SK-N-SH treated with all-trans-retinoic acid at 6 μM for 48 hours (cell line): ENCODE results near the gene KLF11.
A peak's percentile ranks its signal among the peaks of the same experiment; 100 is the strongest.

Source experiments
- ATAC-seq: fragments of 200-7000 bp; cut with Tn5 transposase; 3 replicates; pipeline ENCODE4 v1.9.1; 2020; ENCODE audit warnings: mild to moderate bottlenecking, moderate library complexity
- ARNTL ChIP-seq: fragments of 450-650 bp; formaldehyde crosslinking; IDR thresholded peaks from 2 replicates; pipeline ENCODE4 v1.5.0; 2020; ENCODE audit warnings: low read depth, mild to moderate bottlenecking, moderate library complexity, borderline replicate concordance
- BACH2 ChIP-seq: fragments of 250-450 bp; sonication (Bioruptor Pico); IDR thresholded peaks from 2 replicates; pipeline ENCODE4 v1.9.0; 2021; ENCODE audit warnings: mild to moderate bottlenecking, borderline replicate concordance
- CREB5 ChIP-seq: fragments of 250-450 bp; sonication (Bioruptor Pico); IDR thresholded peaks from 2 replicates; pipeline ENCODE4 v1.5.1; 2020; ENCODE audit warnings: low read depth, mild to moderate bottlenecking, moderate library complexity
- CSDC2 ChIP-seq: fragments of 250-450 bp; sonication (Bioruptor Pico); IDR thresholded peaks from 2 replicates; pipeline ENCODE4 v1.5.0; 2020; ENCODE audit warnings: mild to moderate bottlenecking, moderate library complexity
- CSRNP3 ChIP-seq: fragments of 250-450 bp; sonication (Bioruptor Pico); IDR thresholded peaks from 2 replicates; pipeline ENCODE4 v1.5.1; 2021; ENCODE audit warnings: mild to moderate bottlenecking, moderate library complexity
- ESRRG ChIP-seq: fragments of 250-450 bp; sonication (Bioruptor Pico); IDR thresholded peaks from 2 replicates; pipeline ENCODE4 v1.6.1; 2021; ENCODE audit warnings: mild to moderate bottlenecking
- GLIS3 ChIP-seq: fragments of 250-450 bp; sonication (Bioruptor Pico); IDR thresholded peaks from 2 replicates; pipeline ENCODE4 v1.5.0; 2020; ENCODE audit warnings: mild to moderate bottlenecking, moderate library complexity
- ISL1 ChIP-seq: fragments of 250-450 bp; sonication (Bioruptor Pico); IDR thresholded peaks from 2 replicates; pipeline ENCODE4 v2.1.2; 2022; ENCODE audit warnings: mild to moderate bottlenecking, moderate library complexity
- OSR1 ChIP-seq: fragments of 250-450 bp; sonication (Bioruptor Pico); IDR thresholded peaks from 2 replicates; pipeline ENCODE4 v1.8.0; 2022; ENCODE audit warnings: moderate library complexity, mild to moderate bottlenecking, inconsistent platforms
- POU6F1 ChIP-seq: fragments of 250-450 bp; sonication (Bioruptor Pico); IDR thresholded peaks from 2 replicates; pipeline ENCODE4 v1.8.0; 2021; ENCODE audit warnings: low read depth, mild to moderate bottlenecking, moderate library complexity, borderline replicate concordance
- PPARA ChIP-seq: fragments of 250-450 bp; sonication (Bioruptor Pico); IDR thresholded peaks from 2 replicates; pipeline ENCODE4 v1.5.0; 2020; ENCODE audit warnings: mild to moderate bottlenecking, borderline replicate concordance
- RARB ChIP-seq: fragments of 250-450 bp; sonication (Bioruptor Pico); IDR thresholded peaks from 2 replicates; pipeline ENCODE4 v1.8.0; 2021; ENCODE audit warnings: mild to moderate bottlenecking, moderate library complexity
- SNAI2 ChIP-seq: fragments of 250-450 bp; sonication (Bioruptor Pico); IDR thresholded peaks from 2 replicates; pipeline ENCODE4 v1.5.0; 2020; ENCODE audit warnings: mild to moderate bottlenecking, moderate library complexity
- TCF4 ChIP-seq: fragments of 250-450 bp; sonication (Bioruptor Pico); IDR thresholded peaks from 2 replicates; pipeline ENCODE4 v1.8.0; 2021; ENCODE audit warnings: mild to moderate bottlenecking, moderate library complexity, borderline replicate concordance
- TOX ChIP-seq: fragments of 250-450 bp; sonication (Bioruptor Pico); IDR thresholded peaks from 2 replicates; pipeline ENCODE4 v1.8.0; 2021; ENCODE audit warnings: mild to moderate bottlenecking, moderate library complexity, borderline replicate concordance
- ZFP3 ChIP-seq: fragments of 250-450 bp; sonication (Bioruptor Pico); IDR thresholded peaks from 2 replicates; pipeline ENCODE4 v1.5.0; 2020; ENCODE audit warnings: mild to moderate bottlenecking, moderate library complexity
- ZFP30 ChIP-seq: fragments of 450-650 bp; formaldehyde crosslinking; IDR thresholded peaks from 2 replicates; pipeline ENCODE4 v1.5.0; 2022; ENCODE audit warnings: mild to moderate bottlenecking, moderate library complexity
- ZNF565 ChIP-seq: fragments of 450-650 bp; formaldehyde crosslinking; conservative IDR thresholded peaks from 2 replicates; pipeline ENCODE4 v1.5.0; 2020; ENCODE audit warnings: low read depth, mild to moderate bottlenecking, moderate library complexity
- ZNF70 ChIP-seq: fragments of 450-650 bp; formaldehyde crosslinking; IDR thresholded peaks from 2 replicates; pipeline ENCODE4 v1.5.0; 2020; ENCODE audit warnings: mild to moderate bottlenecking, moderate library complexity
- ZNF8 ChIP-seq: fragments of 450-650 bp; formaldehyde crosslinking; IDR thresholded peaks from 2 replicates; pipeline ENCODE4 v1.5.0; 2020; ENCODE audit warnings: mild to moderate bottlenecking, moderate library complexity
- TF ChIP-seq, protein P1 (sequence below): fragments of 250-450 bp; sonication (Bioruptor Pico); IDR thresholded peaks from 2 replicates; pipeline ENCODE4 v1.5.0; 2020; ENCODE audit warnings: mild to moderate bottlenecking, moderate library complexity
- TF ChIP-seq, protein P2 (sequence below): fragments of 250-450 bp; sonication (Bioruptor Pico); IDR thresholded peaks from 2 replicates; pipeline ENCODE4 v1.8.0; 2020; ENCODE audit warnings: mild to moderate bottlenecking, moderate library complexity, borderline replicate concordance

KLF11 gene

GRCh38 chr2:10028407-10028987 is 14.9 kb upstream of the KLF11 start:
- peak; percentile 26; the same call in 1 of the 3 replicates for ATAC-seq
- no peak for TF ChIP-seq CREB5 (CRISPR knock-in tag)
- TF ChIP-seq ZFP30, result no peak
- no peak for TF ChIP-seq ZNF565
- TF ChIP-seq, protein P1, sequence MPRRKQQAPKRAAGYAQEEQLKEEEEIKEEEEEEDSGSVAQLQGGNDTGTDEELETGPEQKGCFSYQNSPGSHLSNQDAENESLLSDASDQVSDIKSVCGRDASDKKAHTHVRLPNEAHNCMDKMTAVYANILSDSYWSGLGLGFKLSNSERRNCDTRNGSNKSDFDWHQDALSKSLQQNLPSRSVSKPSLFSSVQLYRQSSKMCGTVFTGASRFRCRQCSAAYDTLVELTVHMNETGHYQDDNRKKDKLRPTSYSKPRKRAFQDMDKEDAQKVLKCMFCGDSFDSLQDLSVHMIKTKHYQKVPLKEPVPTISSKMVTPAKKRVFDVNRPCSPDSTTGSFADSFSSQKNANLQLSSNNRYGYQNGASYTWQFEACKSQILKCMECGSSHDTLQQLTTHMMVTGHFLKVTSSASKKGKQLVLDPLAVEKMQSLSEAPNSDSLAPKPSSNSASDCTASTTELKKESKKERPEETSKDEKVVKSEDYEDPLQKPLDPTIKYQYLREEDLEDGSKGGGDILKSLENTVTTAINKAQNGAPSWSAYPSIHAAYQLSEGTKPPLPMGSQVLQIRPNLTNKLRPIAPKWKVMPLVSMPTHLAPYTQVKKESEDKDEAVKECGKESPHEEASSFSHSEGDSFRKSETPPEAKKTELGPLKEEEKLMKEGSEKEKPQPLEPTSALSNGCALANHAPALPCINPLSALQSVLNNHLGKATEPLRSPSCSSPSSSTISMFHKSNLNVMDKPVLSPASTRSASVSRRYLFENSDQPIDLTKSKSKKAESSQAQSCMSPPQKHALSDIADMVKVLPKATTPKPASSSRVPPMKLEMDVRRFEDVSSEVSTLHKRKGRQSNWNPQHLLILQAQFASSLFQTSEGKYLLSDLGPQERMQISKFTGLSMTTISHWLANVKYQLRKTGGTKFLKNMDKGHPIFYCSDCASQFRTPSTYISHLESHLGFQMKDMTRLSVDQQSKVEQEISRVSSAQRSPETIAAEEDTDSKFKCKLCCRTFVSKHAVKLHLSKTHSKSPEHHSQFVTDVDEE, result no peak
- TF ChIP-seq SNAI2, result no peak
- TF ChIP-seq OSR1 (CRISPR knock-in tag), result no peak
- TF ChIP-seq TCF4 (CRISPR knock-in tag), result no peak
- no peak for TF ChIP-seq ESRRG (CRISPR knock-in tag)
- TF ChIP-seq BACH2 (CRISPR knock-in tag), result no peak
- TF ChIP-seq ZNF70 (CRISPR knock-in tag), result no peak
- TF ChIP-seq ZNF8 (CRISPR knock-in tag), result no peak
- no peak for TF ChIP-seq ZFP3 (CRISPR knock-in tag)
- TF ChIP-seq RARB (CRISPR knock-in tag), result no peak
- TF ChIP-seq PPARA (CRISPR knock-in tag), result no peak
- TF ChIP-seq POU6F1 (CRISPR knock-in tag), result no peak
- TF ChIP-seq ISL1 (CRISPR knock-in tag), result no peak
- TF ChIP-seq ARNTL (CRISPR knock-in tag), result no peak
- TF ChIP-seq CSRNP3 (CRISPR knock-in tag), result no peak
- no peak for TF ChIP-seq GLIS3 (CRISPR knock-in tag)

GRCh38 chr2:10028988-10029874 is 14.1 kb upstream of the KLF11 start:
- TF ChIP-seq RARB (CRISPR knock-in tag) (no peak), CREB5 (CRISPR knock-in tag) (no peak), TOX (CRISPR knock-in tag) (no peak), CSDC2 (CRISPR knock-in tag) (no peak), TCF4 (CRISPR knock-in tag) (no peak), ARNTL (CRISPR knock-in tag) (no peak)
- TF ChIP-seq, protein P2, sequence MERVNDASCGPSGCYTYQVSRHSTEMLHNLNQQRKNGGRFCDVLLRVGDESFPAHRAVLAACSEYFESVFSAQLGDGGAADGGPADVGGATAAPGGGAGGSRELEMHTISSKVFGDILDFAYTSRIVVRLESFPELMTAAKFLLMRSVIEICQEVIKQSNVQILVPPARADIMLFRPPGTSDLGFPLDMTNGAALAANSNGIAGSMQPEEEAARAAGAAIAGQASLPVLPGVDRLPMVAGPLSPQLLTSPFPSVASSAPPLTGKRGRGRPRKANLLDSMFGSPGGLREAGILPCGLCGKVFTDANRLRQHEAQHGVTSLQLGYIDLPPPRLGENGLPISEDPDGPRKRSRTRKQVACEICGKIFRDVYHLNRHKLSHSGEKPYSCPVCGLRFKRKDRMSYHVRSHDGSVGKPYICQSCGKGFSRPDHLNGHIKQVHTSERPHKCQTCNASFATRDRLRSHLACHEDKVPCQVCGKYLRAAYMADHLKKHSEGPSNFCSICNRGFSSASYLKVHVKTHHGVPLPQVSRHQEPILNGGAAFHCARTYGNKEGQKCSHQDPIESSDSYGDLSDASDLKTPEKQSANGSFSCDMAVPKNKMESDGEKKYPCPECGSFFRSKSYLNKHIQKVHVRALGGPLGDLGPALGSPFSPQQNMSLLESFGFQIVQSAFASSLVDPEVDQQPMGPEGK (CRISPR knock-in tag), result no peak
- TF ChIP-seq, all 23 proteins: peak for 0
- ATAC-seq, result no peak
